ENCODE results near the gene TMEM205. TPM values are rescaled to one million over a fixed set of nuclear protein-coding genes. Genes with fewer than 3 reads are reported as not detected.
"Not testable (repeated sequence)": the region's sequence is repeated elsewhere in the genome, so short reads cannot be mapped to it uniquely, and the experiment has no call there.

TMEM205 gene
- total RNA-seq, 1 donor, result 59.4 TPM

DNA sequence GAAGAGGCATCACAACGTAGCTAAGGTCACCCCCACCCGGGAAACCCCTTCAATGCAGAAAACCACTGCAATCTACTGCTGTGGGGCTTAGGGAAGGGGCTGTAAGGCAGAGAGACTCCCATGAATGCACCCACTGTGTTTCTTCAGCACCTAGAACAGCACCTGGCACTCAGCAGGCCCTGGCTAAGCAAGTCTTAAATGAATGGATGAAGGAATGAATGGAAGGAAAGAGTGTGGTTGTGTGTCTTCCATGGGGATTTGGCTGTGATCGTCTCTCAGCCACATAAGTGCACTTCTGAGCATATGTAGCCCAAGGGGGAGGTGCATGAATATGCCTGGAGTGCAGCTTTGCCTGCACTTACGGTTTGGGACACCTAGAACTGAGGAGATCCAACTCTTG, 3.1 kb upstream of the TMEM205 start:
- no peaks in the 10 kb centered on the region for H4K20me1 ChIP-seq (ENCODE audit: insufficient read depth, low read length)
- no peaks in the 10 kb centered on the region for H3K79me2 ChIP-seq (ENCODE audit: insufficient read depth, low read length)
- no peak overlapping the region for H3K4me2 ChIP-seq (ENCODE audit: insufficient read depth, low read length)
- H3K4me3 ChIP-seq (ENCODE audit: insufficient read depth, low read length), result no peak overlapping the region
- no peaks in the 10 kb centered on the region for H3K36me3 ChIP-seq (ENCODE audit: insufficient read depth, low read length)
- H2AFZ ChIP-seq (ENCODE audit: low read length), result no peak overlapping the region
- peak; percentile 52 for DNase-seq (ENCODE audit: insufficient read length, low spot score, missing footprints)
- H3K27ac ChIP-seq (ENCODE audit: low read depth, low read length), result no peak overlapping the region
- peaks cover 18% of the 10 kb centered on the region for H3K4me1 ChIP-seq (ENCODE audit: insufficient read depth, low read length)
- TF ChIP-seq, protein P1, sequence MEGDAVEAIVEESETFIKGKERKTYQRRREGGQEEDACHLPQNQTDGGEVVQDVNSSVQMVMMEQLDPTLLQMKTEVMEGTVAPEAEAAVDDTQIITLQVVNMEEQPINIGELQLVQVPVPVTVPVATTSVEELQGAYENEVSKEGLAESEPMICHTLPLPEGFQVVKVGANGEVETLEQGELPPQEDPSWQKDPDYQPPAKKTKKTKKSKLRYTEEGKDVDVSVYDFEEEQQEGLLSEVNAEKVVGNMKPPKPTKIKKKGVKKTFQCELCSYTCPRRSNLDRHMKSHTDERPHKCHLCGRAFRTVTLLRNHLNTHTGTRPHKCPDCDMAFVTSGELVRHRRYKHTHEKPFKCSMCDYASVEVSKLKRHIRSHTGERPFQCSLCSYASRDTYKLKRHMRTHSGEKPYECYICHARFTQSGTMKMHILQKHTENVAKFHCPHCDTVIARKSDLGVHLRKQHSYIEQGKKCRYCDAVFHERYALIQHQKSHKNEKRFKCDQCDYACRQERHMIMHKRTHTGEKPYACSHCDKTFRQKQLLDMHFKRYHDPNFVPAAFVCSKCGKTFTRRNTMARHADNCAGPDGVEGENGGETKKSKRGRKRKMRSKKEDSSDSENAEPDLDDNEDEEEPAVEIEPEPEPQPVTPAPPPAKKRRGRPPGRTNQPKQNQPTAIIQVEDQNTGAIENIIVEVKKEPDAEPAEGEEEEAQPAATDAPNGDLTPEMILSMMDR (IDR thresholded peaks at IDR 0.05; ENCODE audit: extremely low read depth, low read depth, low read length), result no peak
- no peaks in the 10 kb centered on the region for H3K27me3 ChIP-seq (ENCODE audit: insufficient read depth, low read length)
- H3K9me3 ChIP-seq (ENCODE audit: low read depth, low read length), result no peaks in the 10 kb centered on the region

DNA sequence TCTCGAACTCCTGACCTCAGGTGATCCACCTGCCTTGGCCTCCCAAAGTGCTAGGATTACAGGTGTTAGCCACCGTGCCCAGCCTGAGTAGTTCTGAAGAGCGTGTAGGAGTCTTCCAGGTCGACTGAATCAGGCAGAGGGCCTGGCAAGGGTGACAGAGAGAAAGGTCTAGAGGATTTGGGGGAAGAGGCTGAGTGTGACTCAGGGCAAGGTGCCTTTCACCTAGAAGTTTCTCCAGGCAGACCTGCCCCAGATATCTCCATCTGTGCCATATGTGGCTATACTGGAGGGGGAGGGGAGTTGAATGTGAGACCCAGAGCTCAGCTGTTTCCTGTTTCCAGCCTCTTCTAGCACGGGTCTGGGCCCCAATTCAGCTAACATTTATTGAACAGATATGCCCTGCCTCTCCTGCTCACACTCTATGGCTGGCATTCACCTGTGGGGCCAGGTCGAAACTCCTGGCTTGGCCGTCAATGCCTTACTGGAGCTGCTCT, 1.5 kb upstream of the TMEM205 start:
- peaks cover 4% of the 10 kb centered on the region for H3K36me3 ChIP-seq (ENCODE audit: insufficient read depth, low read length)
- H3K9me3 ChIP-seq (ENCODE audit: low read depth, low read length), result no peaks in the 10 kb centered on the region
- H3K4me1 ChIP-seq (ENCODE audit: insufficient read depth, low read length), result peaks cover 21% of the 10 kb centered on the region
- no peaks in the 10 kb centered on the region for H3K27me3 ChIP-seq (ENCODE audit: insufficient read depth, low read length)
- H3K27ac ChIP-seq (ENCODE audit: low read depth, low read length), result no peak overlapping the region
- no peak overlapping the region for H3K4me2 ChIP-seq (ENCODE audit: insufficient read depth, low read length)
- no peak for DNase-seq (ENCODE audit: insufficient read length, low spot score, missing footprints)
- TF ChIP-seq, protein P1 (IDR thresholded peaks at IDR 0.05; ENCODE audit: extremely low read depth, low read depth, low read length), result no peak
- no peaks in the 10 kb centered on the region for H3K79me2 ChIP-seq (ENCODE audit: insufficient read depth, low read length)
- no peak overlapping the region for H2AFZ ChIP-seq (ENCODE audit: low read length)
- peaks cover 12% of the 10 kb centered on the region for H4K20me1 ChIP-seq (ENCODE audit: insufficient read depth, low read length)
- no peak overlapping the region for H3K4me3 ChIP-seq (ENCODE audit: insufficient read depth, low read length)

DNA sequence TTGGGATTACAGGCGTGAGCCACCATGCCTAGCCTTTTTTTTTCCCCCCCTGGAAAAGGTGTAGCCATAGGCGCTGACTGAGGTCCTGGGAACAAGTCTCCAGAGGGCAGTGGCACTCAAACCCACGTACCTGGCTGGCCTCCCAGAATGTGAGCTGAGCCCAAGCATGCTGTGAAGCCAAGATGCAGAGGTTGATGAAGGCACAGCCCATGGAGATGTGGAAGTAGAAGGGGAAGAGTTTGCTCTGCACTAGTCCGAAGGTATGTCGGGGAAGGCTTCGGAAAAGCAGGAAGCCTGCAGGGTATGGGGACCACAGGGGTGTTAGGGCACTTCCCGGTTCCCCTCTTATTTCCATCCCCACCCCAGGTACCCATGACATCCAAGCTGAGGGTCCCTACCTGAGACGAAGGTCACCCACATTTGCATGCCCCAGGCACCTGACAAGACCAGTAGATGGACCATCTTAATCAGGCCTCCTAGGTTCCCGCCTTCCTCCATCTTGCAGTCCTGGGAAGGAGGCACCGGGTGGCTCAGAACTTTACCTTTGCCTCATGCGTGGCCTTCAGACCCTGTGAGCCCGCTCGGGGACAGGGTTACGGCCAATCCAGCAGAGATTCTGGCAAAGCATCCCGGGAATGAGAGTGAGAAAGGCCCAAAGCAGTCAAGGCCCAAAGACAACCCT, 805 bp downstream of the TMEM205 start:
- Histone ChIP-seq H3K36me3 (ENCODE audit: insufficient read depth, low read length) (peaks cover 6% of the 10 kb centered on the region), H3K4me1 (ENCODE audit: insufficient read depth, low read length) (peaks cover 21% of the 10 kb centered on the region), H3K9me3 (ENCODE audit: low read depth, low read length) (no peaks in the 10 kb centered on the region), H3K27me3 (ENCODE audit: insufficient read depth, low read length) (no peaks in the 10 kb centered on the region), H2AFZ (ENCODE audit: low read length) (no peak overlapping the region), H3K27ac (ENCODE audit: low read depth, low read length) (peak overlapping the region; percentile 78), H4K20me1 (ENCODE audit: insufficient read depth, low read length) (peaks cover 14% of the 10 kb centered on the region), H3K79me2 (ENCODE audit: insufficient read depth, low read length) (no peaks in the 10 kb centered on the region), H3K4me3 (ENCODE audit: insufficient read depth, low read length) (peak overlapping the region; percentile 86), H3K4me2 (ENCODE audit: insufficient read depth, low read length) (peak overlapping the region; percentile 90)
- DNase-seq (ENCODE audit: insufficient read length, low spot score, missing footprints), result peak; percentile 21
- TF ChIP-seq, protein P1 (IDR thresholded peaks at IDR 0.05; ENCODE audit: extremely low read depth, low read depth, low read length), result no peak

DNA sequence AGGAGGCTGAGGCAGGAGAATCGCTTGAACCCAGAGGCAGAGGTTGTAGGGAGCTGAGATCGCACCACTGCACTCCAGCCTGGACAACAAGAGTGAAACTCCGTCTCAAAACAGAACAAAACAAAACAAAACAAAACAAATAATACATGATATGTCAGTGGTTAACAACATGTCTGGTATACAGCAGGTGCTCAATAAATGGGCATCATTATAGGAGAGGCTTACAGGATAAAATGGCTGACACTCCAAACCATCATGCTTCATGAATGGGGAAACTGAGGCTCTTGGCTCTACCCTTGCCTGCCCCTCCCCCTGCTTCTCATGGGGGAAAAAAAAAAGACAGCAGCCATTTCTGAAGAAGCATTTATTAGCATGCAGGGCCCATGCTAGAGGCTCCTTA, 3.6 kb downstream of the TMEM205 start:
- H3K36me3 ChIP-seq (ENCODE audit: insufficient read depth, low read length), result peaks cover 6% of the 10 kb centered on the region
- H3K27me3 ChIP-seq (ENCODE audit: insufficient read depth, low read length), result no peaks in the 10 kb centered on the region
- H3K4me2 ChIP-seq (ENCODE audit: insufficient read depth, low read length), result no peak overlapping the region
- peak; percentile 4 for DNase-seq (ENCODE audit: insufficient read length, low spot score, missing footprints)
- TF ChIP-seq, protein P1 (IDR thresholded peaks at IDR 0.05; ENCODE audit: extremely low read depth, low read depth, low read length), result no peak
- no peaks in the 10 kb centered on the region for H3K79me2 ChIP-seq (ENCODE audit: insufficient read depth, low read length)
- H3K9me3 ChIP-seq (ENCODE audit: low read depth, low read length), result no peaks in the 10 kb centered on the region
- H2AFZ ChIP-seq (ENCODE audit: low read length), result no peak overlapping the region
- H3K4me1 ChIP-seq (ENCODE audit: insufficient read depth, low read length), result peaks cover 27% of the 10 kb centered on the region
- no peak overlapping the region for H3K4me3 ChIP-seq (ENCODE audit: insufficient read depth, low read length)
- peaks cover 14% of the 10 kb centered on the region for H4K20me1 ChIP-seq (ENCODE audit: insufficient read depth, low read length)
- H3K27ac ChIP-seq (ENCODE audit: low read depth, low read length), result no peak overlapping the region

DNA sequence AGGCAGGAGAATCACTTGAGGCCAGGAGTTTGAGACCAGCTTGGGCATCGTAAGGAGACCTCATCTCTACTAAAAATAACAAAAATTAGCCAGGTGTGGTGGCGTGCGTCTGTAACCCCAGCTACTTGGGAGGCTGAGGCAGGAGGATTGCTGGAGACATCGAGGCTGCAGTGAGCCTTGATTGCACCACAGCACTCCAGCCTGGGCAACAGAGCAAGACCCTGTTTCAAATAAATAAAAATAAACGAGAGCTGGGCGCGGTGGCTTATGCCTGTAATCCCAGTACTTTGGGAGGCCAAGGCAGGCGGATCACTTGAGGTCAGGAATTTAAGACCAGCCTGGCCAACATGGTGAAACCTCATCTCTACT, 6.0 kb downstream of the TMEM205 start:
- not testable (repeated sequence) for DNase-seq (ENCODE audit: insufficient read length, low spot score, missing footprints); H3K36me3 ChIP-seq (ENCODE audit: insufficient read depth, low read length); H3K27me3 ChIP-seq (ENCODE audit: insufficient read depth, low read length); H3K9me3 ChIP-seq (ENCODE audit: low read depth, low read length); H3K79me2 ChIP-seq (ENCODE audit: insufficient read depth, low read length); H3K27ac ChIP-seq (ENCODE audit: low read depth, low read length); H2AFZ ChIP-seq (ENCODE audit: low read length)
- Histone ChIP-seq H3K4me3 (ENCODE audit: insufficient read depth, low read length) (peak overlapping the region; percentile 73), H4K20me1 (ENCODE audit: insufficient read depth, low read length) (peaks cover 14% of the 10 kb centered on the region), H3K4me2 (ENCODE audit: insufficient read depth, low read length) (peak overlapping the region; percentile 75), H3K4me1 (ENCODE audit: insufficient read depth, low read length) (peaks cover 11% of the 10 kb centered on the region)

All from osteoblast (primary cell).